A673 (cell line): ENCODE data around the gene PTGDS. TPM values are rescaled to one million over a fixed set of nuclear protein-coding genes. Genes with fewer than 3 reads are reported as not detected.

Source experiments
- BruUV-seq: library from RNA; stranded (reverse); fragments of 400-500 nt; replicated peaks from 2 replicates; lab custom pipeline; 2021; lab: Mats Ljungman, UMichigan
- CTCF ChIA-PET: fragments of 300-600 bp; sonication (Branson Sonifier 250); formaldehyde crosslinking; loops from one replicate; lab custom pipeline; 2022; ENCODE audit warnings: antibody characterized with exemption; lab: Charles Lee
- POLR2A ChIA-PET: fragments of 300-600 bp; sonication (Branson Sonifier 250); formaldehyde crosslinking; loops from one replicate; lab custom pipeline; 2022; ENCODE audit warnings: antibody characterized with exemption; ENCODE audit not compliant: low non-redundant PET; lab: Charles Lee
- DNase-seq: peaks from one replicate; pipeline ENCODE4 v3.0.0-alpha.2; 2015; ENCODE audit warnings: low spot score
- H3K27ac ChIP-seq: fragments of 200-600 bp; sonication (generic); 2 replicates; pipeline ENCODE4 v1.5.1; 2016; ENCODE audit warnings: mixed run types, low read depth, mild to moderate bottlenecking, mixed read lengths, antibody characterized with exemption, low read length; ENCODE audit not compliant: poor library complexity, severe bottlenecking
- H3K27me3 ChIP-seq: fragments of 200-600 bp; sonication (generic); replicated peaks from 2 replicates; pipeline ENCODE4 v1.6.1; 2017; ENCODE audit warnings: mixed run types, low read depth, mild to moderate bottlenecking, mixed read lengths, antibody characterized with exemption, low read length; ENCODE audit not compliant: insufficient read depth, poor library complexity
- H3K36me3 ChIP-seq: fragments of 200-600 bp; sonication (generic); 2 replicates; pipeline ENCODE4 v1.6.1; 2016; ENCODE audit warnings: mixed run types, mild to moderate bottlenecking, mixed read lengths, antibody characterized with exemption, low read length; ENCODE audit not compliant: insufficient read depth, poor library complexity, severe bottlenecking
- H3K4me1 ChIP-seq: fragments of 200-600 bp; sonication (generic); 2 replicates; pipeline ENCODE4 v1.6.1; 2017; ENCODE audit warnings: mixed run types, mild to moderate bottlenecking, mixed read lengths, antibody characterized with exemption, low read length; ENCODE audit not compliant: insufficient read depth, poor library complexity, severe bottlenecking
- H3K4me3 ChIP-seq: fragments of 200-600 bp; sonication (generic); 2 replicates; pipeline ENCODE4 v1.5.1; 2016; ENCODE audit warnings: low read depth, mixed run types, mild to moderate bottlenecking, mixed read lengths, low read length; ENCODE audit not compliant: poor library complexity, severe bottlenecking
- H3K9me3 ChIP-seq: fragments of 200-600 bp; sonication (generic); 2 replicates; pipeline ENCODE4 v1.6.1; 2016; ENCODE audit warnings: mixed run types, low read depth, mild to moderate bottlenecking, mixed read lengths, antibody characterized with exemption, low read length; ENCODE audit not compliant: poor library complexity, severe bottlenecking
- CTCF ChIP-seq: fragments of 300-800, 200-600 bp; sonication (generic); conservative IDR thresholded peaks from 2 replicates; pipeline ENCODE4 v1.5.1; 2017; ENCODE audit warnings: low read depth, mild to moderate bottlenecking, antibody characterized with exemption, low read length, moderate library complexity, mixed read lengths
- EZH2 ChIP-seq: fragments of 200-600 bp; sonication (generic); IDR thresholded peaks from 2 replicates; pipeline ENCODE4 v1.6.1; 2017; ENCODE audit warnings: borderline replicate concordance, low read depth, mild to moderate bottlenecking, mixed read lengths, antibody characterized with exemption, low read length; ENCODE audit not compliant: poor library complexity, severe bottlenecking
- intact Hi-C: fragments of 100-400 bp; cut with micrococcal nuclease; formaldehyde crosslinking; loops from one replicate; pipeline ENCODE4 v1.10.0; 2022; ENCODE audit not compliant: unreplicated experiment
- total RNA-seq: library from RNA; stranded (reverse); gene quantifications from 2 replicates; pipeline ENCODE4 v1.2.3, GENCODE V29; 2021

Gene PTGDS
- total RNA-seq, 1 experiment from 2014 or later, result not detected

- H3K4me3 ChIP-seq, result no peak within 1 kb of the TSS
- ChIA-PET POLR2A (no interaction called here), CTCF (no interaction called here)
- no peaks in the 10 kb centered on the region for H3K36me3 ChIP-seq
- no peak for TF ChIP-seq CTCF
- TF ChIP-seq EZH2, result no peak
- no peak within 1 kb of the TSS for H3K27ac ChIP-seq
- H3K4me1 ChIP-seq, result no peaks in the 10 kb centered on the region
- no peak for DNase-seq
- no TSS peak for BruUV-seq
- no peaks in the 10 kb centered on the region for H3K9me3 ChIP-seq
- H3K27me3 ChIP-seq, result no peaks in the 10 kb centered on the region
- intact Hi-C loops, result no loop called here
These were observed 25.6 kb upstream of the PTGDS start, which contains the start of gene LCN12 for GRCh38 chr9:136951541-136952320. Gene LCN12 (plus strand): TSS chr9:136952273. CDS start chr9:136952328, 55 bp downstream.

GRCh38 chr9:136952321-136952850 is 24.9 kb upstream of the PTGDS start:
- no peaks in the 10 kb centered on the region for H3K27me3 ChIP-seq
- CTCF ChIA-PET, result no interaction called here
- no peaks in the 10 kb centered on the region for H3K9me3 ChIP-seq
- TF ChIP-seq CTCF (no peak), EZH2 (no peak)
- POLR2A ChIA-PET, result no interaction called here
- DNase-seq, result no peak
- no TSS peak for BruUV-seq
- H3K4me3 ChIP-seq, result no peak overlapping the region
- no peak overlapping the region for H3K27ac ChIP-seq
- H3K4me1 ChIP-seq, result no peaks in the 10 kb centered on the region
- intact Hi-C loops, result no loop called here
- no peaks in the 10 kb centered on the region for H3K36me3 ChIP-seq

- DNase-seq, result no peak
- Histone ChIP-seq H3K36me3 (no peaks in the 10 kb centered on the region), H3K4me1 (no peaks in the 10 kb centered on the region), H3K27ac (no peak overlapping the region), H3K4me3 (no peak overlapping the region), H3K27me3 (no peaks in the 10 kb centered on the region), H3K9me3 (no peaks in the 10 kb centered on the region)
- intact Hi-C loops, result no loop called here
- BruUV-seq, result no TSS peak
- ChIA-PET POLR2A (no interaction called here), CTCF (no interaction called here)
- no peak for TF ChIP-seq CTCF
- TF ChIP-seq EZH2, result no peak
These were observed 24.2 kb upstream of the PTGDS start for GRCh38 chr9:136952876-136953770.
